Hematopoietic multipotent progenitor cell (in vitro differentiated cells): ENCODE measurements around the gene KIRREL3. TPM values are rescaled to one million over a fixed set of nuclear protein-coding genes. Genes with fewer than 3 reads are reported as not detected.

ENCODE experiments used
- DNase-seq, 3 donors: peaks; one replicate each; pipeline ENCODE4 v3.0.0-alpha.2; 2011 to 2015; ENCODE audit warnings: low read depth in 2 of 3, low spot score in 2 of 3
- total RNA-seq: library from RNA; depleted of rRNA; stranded (reverse); fragments of >200 nt; gene quantifications from one replicate; pipeline ENCODE4 v1.2.3, GENCODE V29; 2012

The KIRREL3 gene
- total RNA-seq, 1 donor, result not detected

- no peak for DNase-seq
These were observed 313.1 kb downstream of the KIRREL3 start for GRCh38 chr11:126687477-126687876.

- DNase-seq, result no peak
These were observed 313.6 kb downstream of the KIRREL3 start for GRCh38 chr11:126686938-126687337.

- no peak for DNase-seq
These were observed 316.5 kb downstream of the KIRREL3 start for GRCh38 chr11:126683766-126684728.

- DNase-seq, result no peak
These were observed 318.0 kb downstream of the KIRREL3 start for GRCh38 chr11:126682590-126682989.

GRCh38 chr11:126680700-126681099 lies 319.9 kb downstream of the KIRREL3 start:
- no peak for DNase-seq

GRCh38 chr11:126680131-126680530 lies 320.4 kb downstream of the KIRREL3 start:
- no peak for DNase-seq

GRCh38 chr11:126679033-126679432 lies 321.5 kb downstream of the KIRREL3 start:
- DNase-seq, result no peak

GRCh38 chr11:126676536-126676935 lies 324.0 kb downstream of the KIRREL3 start:
- DNase-seq, result no peak

GRCh38 chr11:126673319-126673718 lies 327.3 kb downstream of the KIRREL3 start:
- no peak for DNase-seq

GRCh38 chr11:126669416-126669815 lies 331.2 kb downstream of the KIRREL3 start:
- DNase-seq, result no peak

- no peak for DNase-seq
These were observed 335.9 kb downstream of the KIRREL3 start for GRCh38 chr11:126664643-126665042.

GRCh38 chr11:126663749-126664592 lies 336.6 kb downstream of the KIRREL3 start:
- DNase-seq, result no peak

GRCh38 chr11:126662035-126662790 lies 338.4 kb downstream of the KIRREL3 start:
- DNase-seq, result no peak

- DNase-seq, result no peak
These were observed 339.7 kb downstream of the KIRREL3 start for GRCh38 chr11:126660761-126661425.

- no peak for DNase-seq
These were observed 340.2 kb downstream of the KIRREL3 start for GRCh38 chr11:126660321-126660720.

GRCh38 chr11:126658306-126659056 lies 342.1 kb downstream of the KIRREL3 start:
- DNase-seq, result no peak

GRCh38 chr11:126655807-126656128 lies 344.8 kb downstream of the KIRREL3 start:
- DNase-seq, result no peak

GRCh38 chr11:126654886-126655806 lies 345.4 kb downstream of the KIRREL3 start:
- no peak for DNase-seq

GRCh38 chr11:126653040-126653439 lies 347.5 kb downstream of the KIRREL3 start:
- DNase-seq, result no peak
